Right lobe of liver (tissue), 4 donors: Measurements from ENCODE around the gene CLEC2D.

Experiments used
- CTCF ChIP-seq, 4 donors: fragments of 200-600 bp in 3 of 4; fragments of 450-650 bp in 1 of 4; IDR thresholded peaks; one replicate each; pipeline versions ENCODE4 v1.5.1 to v1.8.0; 2016 to 2022; ENCODE audit warnings: antibody characterized with exemption in 4 of 4, mild to moderate bottlenecking in 2 of 4
- POLR2A ChIP-seq: fragments of 450-650 bp; IDR thresholded peaks from one replicate; pipeline ENCODE4 v1.6.1; 2017; ENCODE audit warnings: antibody characterized with exemption, mild to moderate bottlenecking
- donor health status: DM: no; HTN: no; CAD: no.
- donor health status: DM: no; HTN: no; CAD: no.
- donor health status: DM: no; HTN: yes; CAD: no.

- no peak for TF ChIP-seq CTCF (IDR thresholded peaks at IDR 0.05)
- no peak for TF ChIP-seq POLR2A
Measured at GRCh38 chr12:9697619-9698018, 28.1 kb downstream of the CLEC2D start.
